ENCODE results near the gene CST3.

DNA sequence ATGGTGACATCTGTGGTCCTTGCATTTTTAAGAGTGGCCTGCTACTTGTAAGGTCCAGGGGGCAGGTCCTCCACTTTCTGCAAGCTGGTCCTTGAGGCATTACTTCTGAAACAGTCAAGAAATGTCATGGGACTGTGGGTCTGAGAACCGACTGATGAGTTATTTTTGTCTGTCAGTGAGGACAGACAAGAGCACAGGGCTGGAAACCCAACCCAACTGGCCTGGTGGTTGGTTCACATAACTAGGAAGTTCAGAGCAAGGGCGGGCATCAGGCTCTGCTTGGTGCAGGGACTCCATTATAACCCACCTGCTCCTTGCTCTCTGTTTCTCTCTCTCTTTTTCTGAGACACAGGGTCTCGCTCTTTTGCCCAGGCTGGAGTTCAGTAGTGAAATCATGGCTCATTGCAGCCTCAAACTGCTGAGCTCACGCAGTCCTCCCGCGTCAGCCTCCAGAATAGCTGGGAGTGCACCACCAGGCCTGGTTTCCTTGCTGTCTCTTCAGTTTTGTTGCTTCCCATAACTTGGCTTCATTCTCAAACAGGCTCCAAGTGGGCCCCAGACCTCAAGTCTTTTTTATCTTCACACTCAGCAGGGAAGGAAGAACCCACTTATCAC, 9.2 kb downstream of the CST3 start:
- TF ChIP-seq, protein P1, sequence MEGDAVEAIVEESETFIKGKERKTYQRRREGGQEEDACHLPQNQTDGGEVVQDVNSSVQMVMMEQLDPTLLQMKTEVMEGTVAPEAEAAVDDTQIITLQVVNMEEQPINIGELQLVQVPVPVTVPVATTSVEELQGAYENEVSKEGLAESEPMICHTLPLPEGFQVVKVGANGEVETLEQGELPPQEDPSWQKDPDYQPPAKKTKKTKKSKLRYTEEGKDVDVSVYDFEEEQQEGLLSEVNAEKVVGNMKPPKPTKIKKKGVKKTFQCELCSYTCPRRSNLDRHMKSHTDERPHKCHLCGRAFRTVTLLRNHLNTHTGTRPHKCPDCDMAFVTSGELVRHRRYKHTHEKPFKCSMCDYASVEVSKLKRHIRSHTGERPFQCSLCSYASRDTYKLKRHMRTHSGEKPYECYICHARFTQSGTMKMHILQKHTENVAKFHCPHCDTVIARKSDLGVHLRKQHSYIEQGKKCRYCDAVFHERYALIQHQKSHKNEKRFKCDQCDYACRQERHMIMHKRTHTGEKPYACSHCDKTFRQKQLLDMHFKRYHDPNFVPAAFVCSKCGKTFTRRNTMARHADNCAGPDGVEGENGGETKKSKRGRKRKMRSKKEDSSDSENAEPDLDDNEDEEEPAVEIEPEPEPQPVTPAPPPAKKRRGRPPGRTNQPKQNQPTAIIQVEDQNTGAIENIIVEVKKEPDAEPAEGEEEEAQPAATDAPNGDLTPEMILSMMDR (IDR thresholded peaks at IDR 0.05; ENCODE audit: insufficient read depth, low read length): no peak
- TF ChIP-seq POLR2AphosphoS5 (IDR thresholded peaks at IDR 0.05; ENCODE audit: low read depth) (no peak), GABPA (IDR thresholded peaks at IDR 0.05; ENCODE audit: low read depth) (no peak), SPI1 (IDR thresholded peaks at IDR 0.05; ENCODE audit: borderline replicate concordance, low read depth) (no peak)
- TF ChIP-seq, protein P2, sequence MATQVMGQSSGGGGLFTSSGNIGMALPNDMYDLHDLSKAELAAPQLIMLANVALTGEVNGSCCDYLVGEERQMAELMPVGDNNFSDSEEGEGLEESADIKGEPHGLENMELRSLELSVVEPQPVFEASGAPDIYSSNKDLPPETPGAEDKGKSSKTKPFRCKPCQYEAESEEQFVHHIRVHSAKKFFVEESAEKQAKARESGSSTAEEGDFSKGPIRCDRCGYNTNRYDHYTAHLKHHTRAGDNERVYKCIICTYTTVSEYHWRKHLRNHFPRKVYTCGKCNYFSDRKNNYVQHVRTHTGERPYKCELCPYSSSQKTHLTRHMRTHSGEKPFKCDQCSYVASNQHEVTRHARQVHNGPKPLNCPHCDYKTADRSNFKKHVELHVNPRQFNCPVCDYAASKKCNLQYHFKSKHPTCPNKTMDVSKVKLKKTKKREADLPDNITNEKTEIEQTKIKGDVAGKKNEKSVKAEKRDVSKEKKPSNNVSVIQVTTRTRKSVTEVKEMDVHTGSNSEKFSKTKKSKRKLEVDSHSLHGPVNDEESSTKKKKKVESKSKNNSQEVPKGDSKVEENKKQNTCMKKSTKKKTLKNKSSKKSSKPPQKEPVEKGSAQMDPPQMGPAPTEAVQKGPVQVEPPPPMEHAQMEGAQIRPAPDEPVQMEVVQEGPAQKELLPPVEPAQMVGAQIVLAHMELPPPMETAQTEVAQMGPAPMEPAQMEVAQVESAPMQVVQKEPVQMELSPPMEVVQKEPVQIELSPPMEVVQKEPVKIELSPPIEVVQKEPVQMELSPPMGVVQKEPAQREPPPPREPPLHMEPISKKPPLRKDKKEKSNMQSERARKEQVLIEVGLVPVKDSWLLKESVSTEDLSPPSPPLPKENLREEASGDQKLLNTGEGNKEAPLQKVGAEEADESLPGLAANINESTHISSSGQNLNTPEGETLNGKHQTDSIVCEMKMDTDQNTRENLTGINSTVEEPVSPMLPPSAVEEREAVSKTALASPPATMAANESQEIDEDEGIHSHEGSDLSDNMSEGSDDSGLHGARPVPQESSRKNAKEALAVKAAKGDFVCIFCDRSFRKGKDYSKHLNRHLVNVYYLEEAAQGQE (IDR thresholded peaks at IDR 0.05; ENCODE audit: insufficient replicate concordance, low read depth): no peak
